GM18508 (cell line): ENCODE results near the gene PKDREJ.
"Not testable (repeated sequence)": the region's sequence is repeated elsewhere in the genome, so short reads cannot be mapped to it uniquely, and the experiment has no call there.

ENCODE experiments used
- ATAC-seq: cut with Tn5 transposase; IDR thresholded peaks from one replicate; pipeline ENCODE4 v1.9.1; 2021; ENCODE audit warnings: moderate number of reproducible peaks; ENCODE audit not compliant: insufficient read depth, unreplicated experiment

The PKDREJ gene

DNA sequence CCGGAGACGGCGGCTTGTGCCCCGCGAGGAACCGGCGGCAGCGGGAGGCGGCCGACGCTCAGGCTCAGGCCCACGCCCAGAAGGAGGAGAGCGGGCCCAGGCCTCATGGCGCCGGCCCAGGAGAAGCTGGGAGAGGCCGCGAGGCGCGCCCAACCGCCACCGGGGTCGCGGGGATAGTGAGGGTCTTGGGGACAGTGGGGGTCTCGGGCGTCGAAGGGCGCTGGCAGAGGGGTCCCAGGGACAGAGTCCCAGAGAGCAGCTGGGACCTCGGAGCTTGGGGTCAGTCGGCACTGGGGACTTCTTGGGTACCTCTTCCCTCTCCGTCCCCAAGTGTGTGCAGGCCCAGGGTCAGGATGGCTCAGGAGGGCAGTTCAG is at the start of gene PKDREJ:
Gene PKDREJ (minus strand): TSS at position 128 of the 375 bp plus-strand sequence. CDS start 21 bp downstream, at position 107.
- ATAC-seq: no peak

GRCh38 chr22:46312848-46313247 is 49.7 kb upstream of the PKDREJ start:
- not testable (repeated sequence) for ATAC-seq

DNA sequence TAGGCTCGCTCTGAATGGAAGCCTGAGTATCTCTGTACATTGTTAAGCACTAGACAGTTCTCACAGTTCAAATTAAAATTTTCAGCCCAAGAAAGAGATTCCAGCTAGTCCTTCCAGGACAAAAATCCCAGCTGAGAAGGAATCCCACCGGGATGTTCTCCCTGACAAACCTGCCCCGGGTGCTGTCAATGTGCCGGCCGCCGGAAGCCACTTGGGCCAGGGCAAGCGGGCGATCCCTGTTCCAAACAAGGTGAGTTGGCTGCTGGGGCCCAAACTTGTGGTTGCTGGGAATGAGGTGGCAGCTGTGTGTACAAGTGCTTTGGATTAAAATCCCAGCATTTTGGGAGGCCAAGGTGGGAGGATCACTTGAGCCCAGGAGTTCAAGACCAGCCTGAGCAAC is 48.9 kb upstream of the PKDREJ start:
- no peak for ATAC-seq

DNA sequence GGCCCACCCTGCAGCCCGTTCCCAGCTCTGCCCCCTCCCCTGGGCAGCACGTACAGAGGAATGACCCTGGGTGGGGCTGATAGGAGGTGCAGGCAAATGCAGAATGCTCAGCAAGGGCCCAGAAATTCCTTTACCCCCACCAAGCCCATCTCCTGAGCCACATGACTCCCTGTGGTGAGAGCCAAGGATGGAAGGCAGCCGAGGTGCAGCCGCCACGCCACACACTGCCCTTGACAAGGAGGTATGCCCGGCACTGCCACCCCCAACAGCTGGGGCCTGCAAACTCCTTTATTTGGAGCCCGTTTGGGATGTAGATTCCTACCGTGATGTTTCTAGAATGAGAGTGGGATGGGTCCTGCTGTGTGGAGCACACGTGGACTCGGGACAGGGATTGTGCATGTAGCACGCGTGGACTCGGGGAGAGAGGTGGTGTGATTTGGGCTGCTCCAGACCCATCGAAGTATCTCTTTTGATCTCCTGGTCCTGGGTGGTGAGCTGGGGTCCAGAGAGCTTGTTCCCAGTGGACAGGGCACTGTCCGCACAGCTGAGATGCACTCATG is 46.5 kb upstream of the PKDREJ start:
- no peak for ATAC-seq

- ATAC-seq: no peak
Observed at GRCh38 chr22:46308283-46308988, 45.3 kb upstream of the PKDREJ start.

- no peak for ATAC-seq
Observed at GRCh38 chr22:46303347-46303965, 40.3 kb upstream of the PKDREJ start.

DNA sequence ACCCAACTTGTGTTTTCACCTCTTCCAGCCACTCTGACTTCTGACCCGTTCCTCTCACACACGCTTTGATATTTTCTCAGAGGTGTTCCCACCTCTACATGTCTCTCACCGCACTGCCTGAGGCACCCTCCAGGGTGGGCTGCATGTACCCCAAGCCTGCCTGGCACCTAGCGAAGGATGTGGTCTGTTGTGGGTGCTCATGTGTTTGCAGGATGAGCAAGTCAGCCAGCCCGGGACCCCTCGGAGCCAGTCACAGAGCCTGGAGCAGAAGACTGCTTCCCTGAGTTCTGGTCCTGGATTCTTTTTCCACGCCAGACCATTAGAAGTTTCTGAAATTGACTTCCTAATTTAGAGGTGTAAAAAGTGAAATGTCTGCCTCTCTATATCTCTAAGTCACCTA is 37.3 kb upstream of the PKDREJ start:
- ATAC-seq: no peak

DNA sequence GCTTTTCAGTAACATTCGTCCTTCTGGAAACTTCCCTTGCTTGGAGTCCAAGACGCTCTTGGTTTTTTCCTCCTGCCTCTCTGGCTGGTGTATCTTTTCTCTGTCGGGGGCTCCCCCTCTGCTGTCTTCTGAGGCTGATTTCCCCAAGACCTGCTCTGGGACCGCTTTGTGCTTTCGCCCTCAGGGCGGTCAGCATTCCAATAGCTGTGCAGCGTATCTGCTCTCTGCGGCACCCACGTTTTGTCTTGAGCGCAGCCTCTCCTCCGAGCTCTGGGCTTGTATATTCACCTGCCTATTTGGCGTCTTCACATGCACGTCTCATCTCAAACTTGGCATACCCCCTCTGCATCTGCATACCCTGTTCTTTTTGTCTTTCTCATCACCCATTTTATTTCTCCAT is 36.0 kb upstream of the PKDREJ start:
- ATAC-seq: no peak

DNA sequence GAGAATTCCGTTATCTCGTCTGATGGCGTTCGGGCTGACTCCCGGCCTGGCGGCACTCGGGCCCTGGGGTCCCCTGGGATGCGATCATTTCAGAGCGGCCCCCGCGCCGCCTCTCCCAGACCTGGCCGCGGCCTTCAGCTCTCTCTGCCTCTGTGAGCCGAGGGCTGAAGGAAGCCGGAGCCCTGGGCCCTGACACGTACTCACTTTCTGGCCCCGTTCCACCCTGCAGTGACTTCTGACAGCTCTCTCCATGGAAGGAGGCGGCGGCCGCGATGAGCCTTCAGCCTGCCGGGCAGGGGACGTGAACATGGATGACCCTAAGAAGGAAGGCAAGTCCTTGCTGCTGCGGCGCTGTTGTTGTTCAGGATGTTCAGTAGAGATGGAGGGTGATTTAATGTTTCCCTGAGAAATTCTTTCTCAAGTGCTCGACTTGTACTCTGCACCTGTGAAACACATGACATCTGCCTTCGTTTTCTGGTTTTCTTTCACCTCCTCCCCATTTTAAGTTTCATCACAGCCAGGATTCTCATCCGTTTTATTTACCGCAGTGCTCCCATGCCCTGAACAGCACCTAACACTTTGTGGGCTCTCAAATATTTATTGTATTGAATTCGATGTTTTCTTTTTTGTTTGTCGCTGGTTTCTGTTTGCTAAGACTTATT is 34.1 kb upstream of the PKDREJ start:
- ATAC-seq: no peak

DNA sequence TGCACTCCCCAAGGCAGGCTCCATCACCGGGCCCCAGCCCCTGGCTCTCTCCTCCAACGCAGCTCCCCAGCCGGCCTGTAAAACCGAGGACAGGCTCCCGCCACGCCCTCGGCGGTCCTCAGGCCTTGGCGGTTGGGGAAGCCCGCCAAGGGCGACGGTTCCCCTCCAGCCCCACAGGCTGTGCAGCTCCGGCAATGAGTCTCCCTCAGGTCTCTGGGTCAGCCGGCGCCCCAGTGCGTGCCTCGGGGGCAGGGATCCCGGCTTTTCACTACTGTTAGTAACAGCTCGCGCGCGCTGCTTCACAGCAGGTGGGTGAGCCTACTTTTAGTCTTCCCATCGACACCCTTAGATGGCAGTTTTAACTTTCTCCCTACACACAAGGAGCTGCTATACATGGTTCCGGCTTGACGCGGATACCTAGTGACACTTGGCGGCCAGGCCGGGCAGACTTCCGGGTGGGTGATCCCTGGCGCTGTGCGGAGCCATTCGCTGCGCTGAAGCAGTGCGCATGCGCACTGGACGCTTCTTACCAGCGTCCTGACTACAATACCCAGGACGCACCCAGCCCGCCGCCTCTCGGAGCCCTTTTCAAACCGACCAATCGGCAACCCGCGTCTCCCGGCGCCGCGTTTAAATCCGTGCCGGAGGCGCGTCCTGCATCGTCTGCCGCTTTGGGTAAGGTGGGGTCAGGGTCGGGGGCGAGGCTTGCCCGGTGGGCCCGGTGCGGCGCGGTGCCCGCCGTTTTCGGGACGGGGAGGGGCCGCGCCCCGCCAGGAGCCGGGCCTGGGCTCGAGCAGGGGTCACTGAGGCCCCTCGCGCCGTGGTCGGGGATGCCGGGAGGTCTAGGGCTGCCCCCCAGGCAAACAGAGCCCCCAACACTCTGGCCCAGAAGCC is 33.4 kb upstream of the PKDREJ start, which contains the start of gene GTSE1:
Gene GTSE1 (plus strand): TSS at position 614 of the 894 bp plus-strand sequence. CDS start 531 bp downstream, outside the sequence.
- ATAC-seq: peak; percentile 66

DNA sequence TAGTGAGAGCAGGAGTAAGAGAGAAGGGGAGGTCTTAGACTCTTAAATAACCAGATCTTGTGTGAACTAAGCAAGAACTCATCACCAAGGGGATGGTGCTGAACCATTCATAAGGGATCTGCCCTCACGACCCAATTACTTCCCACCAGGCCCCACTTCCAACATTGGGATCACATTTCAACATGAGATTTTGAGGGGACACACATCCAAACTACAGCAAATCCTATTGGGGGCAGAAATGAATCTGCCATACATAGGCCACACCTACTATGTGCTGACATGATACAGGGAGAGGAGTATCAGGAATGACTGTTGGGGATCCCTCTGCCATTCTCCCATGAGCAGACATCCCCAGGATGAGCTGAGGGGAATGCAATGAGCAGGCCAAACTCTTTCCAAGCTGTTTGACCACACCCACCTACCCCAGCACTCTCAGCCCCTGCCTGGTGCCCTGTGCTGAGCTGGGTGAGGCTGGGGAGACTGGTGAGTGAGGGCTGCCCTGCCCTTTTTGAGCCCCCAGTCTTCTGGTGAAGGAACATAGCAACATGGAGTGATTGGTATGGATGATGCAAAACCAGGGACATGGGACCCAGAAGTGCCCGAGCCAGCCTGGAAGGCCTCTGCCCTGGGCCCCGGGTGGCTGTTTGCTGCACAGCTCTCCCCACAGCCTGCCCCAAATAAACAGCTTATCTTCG is 32.3 kb upstream of the PKDREJ start:
- ATAC-seq: no peak

GRCh38 chr22:46294784-46295183 is 31.6 kb upstream of the PKDREJ start:
- no peak for ATAC-seq

GRCh38 chr22:46293577-46294260 is 30.6 kb upstream of the PKDREJ start:
- no peak for ATAC-seq

- ATAC-seq: no peak
Observed at GRCh38 chr22:46292732-46293131, 29.6 kb upstream of the PKDREJ start.

- no peak for ATAC-seq
Observed at GRCh38 chr22:46292173-46292572, 29.0 kb upstream of the PKDREJ start.

- no peak for ATAC-seq
Observed at GRCh38 chr22:46290843-46291785, 28.0 kb upstream of the PKDREJ start.

DNA sequence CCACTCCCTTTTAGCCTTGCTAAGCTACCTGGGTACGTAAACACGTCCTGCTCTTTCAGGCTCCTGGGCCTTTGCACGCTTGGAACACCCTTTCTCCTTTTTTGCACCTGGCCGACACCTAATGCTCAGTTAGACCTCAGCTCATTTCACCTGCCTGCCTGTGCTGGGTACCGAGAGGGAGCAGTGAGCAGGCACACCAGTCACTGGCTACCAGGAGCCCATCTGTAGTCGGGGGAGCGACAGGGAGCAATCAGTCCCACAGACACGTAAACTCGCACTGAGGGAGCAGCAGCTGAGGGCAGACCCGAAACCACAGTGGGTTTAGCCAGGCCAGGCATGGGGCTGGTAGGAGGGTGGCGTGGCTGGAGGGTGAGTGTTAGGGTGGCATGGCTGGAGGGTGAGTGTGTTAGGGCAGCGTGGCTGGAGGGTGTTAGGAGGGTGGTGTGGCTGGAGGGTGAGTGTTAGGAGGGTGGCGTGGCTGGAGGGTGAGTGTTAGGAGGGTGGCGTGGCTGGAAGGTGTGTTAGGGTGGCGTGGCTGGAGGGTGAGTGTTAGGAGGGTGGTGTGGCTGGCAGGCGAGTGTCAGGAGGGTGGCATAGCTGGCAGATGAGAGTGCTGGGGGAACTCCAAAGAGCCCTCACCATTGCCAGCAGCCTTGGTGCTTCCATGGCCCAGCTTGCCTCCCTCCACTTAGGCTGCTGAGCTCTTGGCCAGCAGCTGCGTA is 27.1 kb upstream of the PKDREJ start:
- no peak for ATAC-seq
